Measurements from ENCODE around the gene REXO5.
"Not testable (repeated sequence)": the region's sequence is repeated elsewhere in the genome, so short reads cannot be mapped to it uniquely, and the experiment has no call there.

The REXO5 gene

DNA sequence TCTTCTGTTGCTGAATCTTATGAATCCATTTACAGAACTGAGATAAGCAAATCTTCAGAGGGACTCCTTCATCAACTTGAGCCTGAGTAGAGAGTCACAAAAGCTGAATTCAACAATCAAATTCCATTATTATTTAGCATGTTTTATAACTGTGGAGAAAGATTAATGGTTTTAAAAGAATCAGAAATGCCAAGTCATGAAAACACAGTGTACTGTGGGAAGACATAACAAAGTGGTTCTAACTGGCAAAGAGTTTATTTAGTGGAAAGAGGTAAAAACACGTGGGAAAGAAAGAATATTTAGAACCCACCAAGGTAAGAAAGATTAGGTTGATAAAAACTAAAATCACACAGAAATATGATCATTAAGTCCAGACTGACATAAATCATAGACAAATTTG lies 5.0 kb upstream of the REXO5 start:
- DNase-seq (ENCODE audit: low read depth) = no peak

DNA sequence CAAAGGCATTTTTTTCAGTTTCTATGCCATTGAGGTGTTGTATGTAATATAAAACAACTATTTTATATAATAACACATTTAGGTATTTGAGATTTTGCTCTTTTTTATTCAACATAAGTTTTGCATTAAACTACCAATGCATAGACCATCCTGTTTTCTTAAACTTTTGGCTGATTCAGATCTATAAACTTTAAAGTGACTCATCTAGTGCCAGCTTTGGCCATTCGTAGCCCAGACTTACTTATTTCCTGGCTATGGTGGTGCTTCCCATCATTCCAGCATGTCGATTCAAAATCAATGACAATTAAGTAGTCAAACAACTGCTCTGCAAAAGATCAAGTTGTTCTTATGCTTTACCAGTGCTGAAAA lies 3.2 kb upstream of the REXO5 start:
- no peak for DNase-seq (ENCODE audit: low read depth)

DNA sequence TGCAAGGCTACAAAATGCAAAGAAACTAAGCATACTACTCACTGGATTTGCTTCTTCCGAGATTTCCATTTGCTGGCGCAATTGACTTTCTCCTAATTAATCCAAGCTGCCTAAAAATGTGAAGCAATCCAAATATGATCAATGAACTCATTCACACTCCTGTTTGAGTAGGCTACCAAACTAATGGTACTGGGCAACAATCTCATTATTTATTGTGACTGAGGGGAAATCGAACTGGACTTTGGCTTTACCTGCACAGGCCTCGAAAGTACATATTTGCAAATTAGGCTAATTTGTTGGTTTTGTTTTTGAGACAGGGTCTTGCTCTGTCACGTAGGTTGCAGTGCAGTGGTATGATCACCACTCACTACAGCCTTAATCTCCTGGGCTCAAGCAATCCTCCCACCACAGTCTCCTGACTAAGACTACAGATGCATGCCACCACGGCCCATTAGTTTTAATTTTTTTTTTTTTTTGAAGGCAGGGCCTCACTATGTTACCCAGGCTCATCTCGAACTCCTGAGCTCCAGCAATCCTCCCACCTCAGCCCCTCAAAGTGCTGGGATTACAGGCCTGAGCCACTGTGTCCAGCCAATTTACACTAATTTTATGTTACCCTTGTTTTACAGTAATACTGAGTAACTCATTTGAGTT lies 2.6 kb upstream of the REXO5 start:
- DNase-seq (ENCODE audit: low read depth) = no peak

DNA sequence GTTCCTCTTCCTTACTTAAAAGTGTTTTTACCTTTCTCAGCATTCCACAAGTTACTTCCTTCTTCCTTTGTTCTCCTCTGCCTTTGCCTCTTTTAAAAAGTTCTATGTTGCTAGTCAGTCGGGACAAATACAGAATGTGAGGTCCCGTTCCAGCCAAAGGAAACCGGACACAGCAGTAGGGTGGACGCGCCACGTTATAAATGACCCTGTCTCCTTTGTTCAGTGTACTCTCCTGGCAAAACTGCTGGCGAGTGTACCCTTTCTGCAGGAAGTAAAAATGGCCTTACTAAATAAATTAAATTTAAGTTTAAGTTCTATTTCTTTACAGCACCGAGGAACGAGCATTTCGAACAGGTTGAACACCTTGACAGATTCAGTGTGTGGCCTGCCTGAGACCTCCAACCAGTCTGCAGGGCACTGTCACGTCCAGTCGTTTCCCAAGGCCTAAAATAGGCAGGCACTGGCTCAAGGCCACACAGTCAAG lies 601 bp upstream of the REXO5 start:
- DNase-seq (ENCODE audit: low read depth) = not testable (repeated sequence)

DNA sequence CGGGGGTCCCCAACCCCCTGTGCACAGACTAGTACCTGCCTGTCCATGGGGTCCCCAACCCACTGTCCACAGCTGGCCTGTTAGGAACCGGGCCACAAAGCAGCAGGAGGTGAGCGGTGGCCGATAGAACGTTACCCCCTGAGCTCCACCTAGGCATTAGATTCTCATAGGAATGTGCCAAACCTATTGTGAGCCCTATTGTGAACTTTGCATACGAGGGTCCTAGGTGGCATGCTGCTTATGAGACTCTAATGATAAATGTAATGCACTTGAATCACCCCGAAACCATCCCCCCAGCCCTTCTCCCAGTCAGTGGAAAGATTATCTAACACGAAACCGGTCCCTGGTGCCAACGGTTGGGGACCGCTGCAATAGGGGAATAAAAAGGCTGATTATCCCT lies 1.5 kb downstream of the REXO5 start:
- no peak for DNase-seq (ENCODE audit: low read depth)

DNA sequence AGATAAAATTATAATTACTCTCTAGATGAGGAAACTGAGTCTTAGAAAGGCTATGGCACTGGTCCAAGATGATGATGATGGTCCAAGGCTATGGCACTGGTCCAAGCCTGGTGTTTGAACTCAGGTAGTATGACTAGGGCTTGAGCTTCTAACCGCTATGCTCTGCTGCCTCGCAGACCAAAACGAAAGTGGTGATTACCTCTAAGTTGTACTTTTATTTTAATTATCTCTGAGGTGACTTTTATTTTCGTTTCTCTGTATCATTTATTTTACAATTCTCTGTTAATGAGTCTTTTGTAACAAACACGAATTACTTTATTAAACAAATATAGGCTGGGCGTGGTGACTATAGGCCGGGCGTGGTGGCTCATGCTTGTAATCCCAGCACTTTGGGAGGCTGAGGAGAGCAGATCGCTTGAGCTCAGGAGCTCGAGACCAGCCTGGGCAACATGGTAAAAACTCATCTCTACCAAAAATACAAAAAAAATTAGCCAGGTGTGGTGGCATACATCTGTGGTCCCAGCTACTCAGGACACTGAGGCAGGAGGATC lies 5.6 kb downstream of the REXO5 start:
- DNase-seq (ENCODE audit: low read depth) = no peak

DNA sequence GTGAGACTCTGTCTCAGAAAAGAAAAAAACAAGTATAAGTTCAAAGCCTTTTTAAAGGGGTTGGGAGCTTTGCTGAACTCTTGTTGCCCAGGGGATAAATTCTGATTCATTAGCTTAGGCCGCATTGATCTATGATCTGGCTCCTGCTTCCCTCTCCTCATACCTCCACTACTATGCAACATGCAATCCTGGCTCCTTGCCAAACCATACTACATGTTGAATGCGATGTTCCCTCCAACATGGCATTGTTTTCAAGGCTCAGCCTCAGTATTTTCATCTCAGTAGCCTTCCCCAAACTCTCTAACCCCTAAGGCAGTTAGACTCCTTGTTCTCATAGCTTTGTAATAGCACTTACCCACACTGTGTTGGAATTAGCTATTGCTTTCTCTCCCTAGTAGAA lies 6.2 kb downstream of the REXO5 start:
- no peak for DNase-seq (ENCODE audit: low read depth)

DNA sequence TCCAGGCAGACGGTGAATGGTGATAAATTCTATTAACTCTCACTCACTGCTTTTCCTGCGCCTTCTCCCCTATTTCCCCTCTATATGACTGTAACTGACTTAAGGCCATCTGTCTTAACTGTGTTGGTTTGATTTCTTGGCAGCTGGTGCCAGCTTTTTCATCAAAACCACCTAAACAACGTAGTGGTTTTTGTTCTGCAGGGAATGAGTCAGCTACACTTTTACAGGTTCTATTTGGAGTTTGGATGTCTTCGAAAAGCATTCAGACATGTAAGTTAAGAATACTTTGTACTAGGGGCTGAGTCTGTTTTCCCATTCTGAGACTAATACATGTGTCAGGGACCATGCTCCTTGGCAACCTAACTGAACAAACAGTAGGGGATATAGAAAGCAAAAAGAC lies 8.5 kb downstream of the REXO5 start:
- DNase-seq (ENCODE audit: low read depth) = no peak

DNA sequence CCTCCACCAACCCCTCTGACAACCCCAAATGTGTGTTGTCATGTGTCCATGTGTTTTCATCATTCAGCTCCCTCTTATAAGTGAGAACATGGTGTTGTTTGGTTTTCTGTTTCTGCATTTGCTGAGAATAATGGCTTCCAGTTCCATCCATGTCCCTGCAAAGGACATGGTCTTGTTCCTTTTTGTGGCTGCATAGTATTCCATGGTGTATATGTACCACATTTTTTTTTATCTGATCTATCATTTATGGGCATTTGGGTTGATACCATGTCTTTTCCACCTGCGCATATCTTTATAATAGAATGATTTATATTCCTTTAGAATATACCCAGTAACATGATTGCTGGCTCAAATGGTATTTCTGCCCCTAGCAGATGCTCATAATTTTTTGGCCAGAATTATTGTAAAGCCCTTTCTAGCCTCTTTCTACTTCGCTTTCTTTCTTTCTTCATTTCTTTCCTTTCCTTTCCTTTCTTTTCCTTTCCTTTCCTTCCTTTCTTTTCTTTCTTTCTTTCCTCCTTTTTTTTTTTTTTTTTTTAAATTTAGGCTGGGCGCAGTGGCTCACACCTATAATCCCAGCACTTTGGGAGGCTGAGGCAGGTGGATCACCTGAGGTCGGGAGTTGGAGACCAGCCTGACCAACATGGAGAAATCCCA lies 12.7 kb downstream of the REXO5 start:
- DNase-seq (ENCODE audit: low read depth) = no peak

DNA sequence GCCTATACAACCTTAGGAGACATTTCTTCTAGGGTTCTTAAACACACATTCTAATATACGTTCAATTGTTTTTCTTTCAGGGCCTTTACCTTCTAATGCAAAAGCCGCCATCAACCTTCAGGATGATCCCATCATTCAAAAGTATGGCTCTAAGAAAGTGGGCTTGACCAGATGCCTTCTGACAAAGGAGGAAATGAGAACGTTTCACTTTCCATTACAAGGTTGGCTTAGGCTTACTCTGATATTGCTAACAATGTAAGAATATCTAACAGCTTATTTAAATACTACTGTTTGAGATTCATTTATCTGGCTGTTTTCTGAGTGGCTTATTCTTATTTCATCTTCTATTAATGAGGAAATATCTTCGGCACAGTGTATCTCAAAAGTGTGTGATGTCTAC lies 15.4 kb downstream of the REXO5 start:
- DNase-seq (ENCODE audit: low read depth) = no peak

DNA sequence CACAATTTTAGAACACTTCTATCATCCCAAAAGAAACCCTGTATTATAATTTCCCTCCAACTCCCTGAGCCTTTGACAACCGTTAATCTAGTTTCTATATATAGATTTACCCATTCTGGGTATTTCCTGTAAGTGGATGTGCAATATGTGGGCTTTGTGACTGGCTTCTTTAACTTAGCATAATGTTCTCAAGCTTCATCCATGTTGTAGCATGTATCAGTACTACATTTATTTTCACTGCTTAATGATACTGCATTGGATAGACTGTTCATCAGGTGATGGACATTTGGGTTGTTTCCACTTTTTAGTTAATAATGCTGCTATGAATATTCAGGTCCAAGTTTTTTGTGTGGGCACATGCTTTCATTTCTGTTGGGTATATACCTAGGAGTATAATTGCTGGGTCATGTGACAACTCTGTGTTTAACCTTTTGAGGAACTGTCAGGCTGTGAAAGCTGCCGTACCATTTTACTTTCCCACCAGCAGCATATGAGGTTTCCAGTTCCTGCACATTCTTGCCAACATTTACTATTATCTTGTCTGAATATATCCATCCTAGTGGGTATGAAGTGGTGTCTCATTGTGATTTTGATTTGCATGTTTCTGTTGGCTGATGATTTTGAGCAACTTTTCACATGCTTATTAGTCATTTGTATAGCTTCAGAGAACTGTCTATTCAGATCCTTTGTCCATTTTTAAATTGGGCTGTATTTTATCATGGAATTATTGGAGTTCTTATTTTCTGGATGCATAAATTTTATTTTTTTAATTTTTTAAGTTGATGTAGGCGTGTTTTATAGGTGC lies 16.4 kb downstream of the REXO5 start:
- no peak for DNase-seq (ENCODE audit: low read depth)

DNA sequence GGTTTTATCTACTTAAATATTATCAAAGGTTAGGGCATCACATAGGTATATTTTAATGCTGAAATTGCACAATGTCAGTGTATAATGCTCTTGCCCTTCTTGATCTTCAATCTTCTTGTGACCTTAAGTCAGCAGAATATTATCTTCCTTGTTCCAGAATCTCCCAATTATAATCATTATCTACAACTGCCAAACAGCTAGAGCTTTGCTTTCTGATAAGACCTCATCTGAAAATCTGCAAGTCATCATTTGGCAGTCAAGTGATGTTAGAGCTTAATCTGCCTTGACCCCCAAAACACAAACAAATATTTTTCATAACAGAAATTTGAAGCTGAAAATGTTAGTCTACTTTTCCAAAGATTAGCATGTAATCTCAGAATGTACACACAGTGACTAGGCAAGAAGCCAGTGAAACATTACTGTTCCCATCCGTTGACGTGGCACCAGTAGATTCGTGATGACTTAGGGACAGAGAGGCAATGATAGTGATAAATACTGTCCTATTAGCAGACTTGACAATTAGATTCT lies 19.8 kb downstream of the REXO5 start:
- DNase-seq (ENCODE audit: low read depth) = no peak

DNA sequence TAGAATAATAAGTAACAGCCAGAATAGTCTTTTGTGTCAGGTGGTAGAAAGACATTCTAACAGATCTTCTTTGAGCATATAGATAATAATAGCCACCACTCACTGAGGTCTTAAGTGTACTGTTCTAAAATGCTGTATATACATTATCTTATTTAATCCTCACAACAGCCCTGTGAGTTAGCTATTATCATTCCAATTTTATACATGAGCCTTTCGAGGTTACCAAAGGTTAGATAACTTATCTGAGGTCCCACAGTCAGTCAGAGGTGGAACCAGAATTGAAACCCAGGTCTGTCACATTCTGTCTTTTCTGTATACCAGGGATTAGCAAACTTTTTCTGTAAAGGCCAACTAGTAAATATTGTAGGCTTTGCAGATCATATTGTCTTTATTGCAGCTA lies 23.2 kb downstream of the REXO5 start:
- no peak for DNase-seq (ENCODE audit: low read depth)

DNA sequence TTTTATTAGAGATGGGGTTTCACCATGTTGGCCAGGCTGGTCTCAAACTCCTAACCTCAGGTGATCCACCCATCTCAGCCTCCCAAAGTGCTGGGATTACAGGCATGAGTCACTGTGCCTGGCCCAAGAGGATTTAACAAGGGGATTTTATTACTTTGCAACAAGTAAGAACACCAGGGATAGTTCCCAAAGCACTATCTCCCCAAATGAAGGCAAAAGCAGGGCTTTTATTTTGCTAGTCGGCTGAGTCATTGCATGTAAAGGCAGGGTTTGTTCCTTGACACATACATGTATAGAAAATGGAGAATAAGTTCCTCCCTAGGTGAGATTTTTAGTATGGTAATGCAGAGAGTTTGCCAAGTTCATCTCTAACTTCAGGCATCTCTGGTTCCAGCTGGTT lies 24.0 kb downstream of the REXO5 start:
- DNase-seq (ENCODE audit: low read depth) = no peak

DNA sequence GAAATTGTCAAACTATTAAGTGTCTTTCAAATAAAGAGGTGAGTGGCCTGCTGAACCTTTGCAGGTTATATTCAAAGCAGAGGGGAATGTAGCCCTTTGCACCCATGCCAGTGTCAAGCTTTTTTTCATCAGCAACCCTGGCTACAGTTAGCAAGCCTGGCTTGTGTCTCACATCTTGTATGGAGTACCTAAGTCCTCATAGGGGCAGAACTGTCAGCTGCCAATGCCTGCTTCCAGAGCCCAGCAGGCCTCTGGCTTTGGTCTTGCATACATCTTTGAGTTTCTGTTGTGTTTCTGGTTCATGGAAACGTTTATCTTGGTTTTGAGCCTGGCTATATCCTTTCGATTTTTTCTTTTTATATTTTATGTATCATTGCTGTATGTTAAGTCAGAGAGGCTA lies 26.8 kb downstream of the REXO5 start:
- DNase-seq (ENCODE audit: low read depth) = no peak

DNA sequence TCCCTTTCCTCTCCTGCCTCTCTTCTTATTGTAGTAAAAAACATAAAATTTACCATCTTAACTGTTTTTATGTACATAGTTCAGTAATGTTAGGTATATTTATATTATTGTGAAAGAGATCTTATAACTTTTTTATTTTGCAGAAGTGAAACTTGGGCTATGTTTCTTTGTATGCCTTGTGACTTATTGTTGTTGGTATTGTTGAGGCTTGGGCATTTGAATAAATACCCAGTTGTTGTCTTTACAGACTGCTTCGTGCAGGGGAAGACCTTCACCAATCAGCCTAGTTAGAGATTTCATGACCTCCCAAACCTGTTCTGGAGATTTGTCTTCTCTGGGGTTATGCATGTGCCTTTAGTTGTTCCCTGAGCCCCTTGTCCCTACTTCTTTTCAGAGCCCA lies 31.9 kb downstream of the REXO5 start:
- no peak for DNase-seq (ENCODE audit: low read depth)

DNA sequence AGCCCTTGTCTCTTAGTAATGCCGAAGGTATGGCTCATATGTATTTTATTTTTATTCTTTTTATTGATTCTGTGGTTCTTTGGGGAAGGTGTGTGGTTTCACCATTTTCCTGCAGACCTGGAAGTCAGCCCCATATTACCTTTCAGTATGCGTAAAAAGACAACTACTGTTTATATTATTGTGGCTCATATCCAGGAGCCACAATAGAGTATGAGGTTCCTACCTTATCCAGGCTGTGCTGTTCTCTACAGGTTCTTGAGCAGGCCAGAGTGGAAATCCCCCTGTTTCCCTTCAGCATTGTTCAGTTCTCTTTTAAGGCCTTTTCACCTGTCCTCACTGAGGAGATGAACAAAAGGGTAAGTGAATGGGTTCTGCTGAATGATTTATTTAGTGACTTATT lies 33.2 kb downstream of the REXO5 start:
- DNase-seq (ENCODE audit: low read depth) = no peak

DNA sequence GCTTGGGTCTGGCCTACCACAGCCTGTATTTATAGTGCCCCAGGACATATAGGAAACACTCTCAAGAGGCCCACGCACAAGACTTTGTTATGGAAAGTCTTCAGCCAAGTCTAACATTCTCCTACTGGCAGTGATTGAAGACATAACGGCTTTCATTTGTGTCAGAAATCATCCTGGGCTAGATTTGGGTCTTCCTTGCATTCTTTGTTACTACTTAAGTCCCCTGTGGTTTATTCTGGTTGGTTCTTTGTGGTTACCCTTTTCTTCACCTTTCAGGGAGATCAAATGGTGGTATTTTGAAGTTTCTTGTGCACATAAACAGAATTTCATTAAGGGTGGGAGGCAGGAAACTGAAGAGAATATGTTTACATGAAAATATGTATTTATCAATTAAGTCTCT lies 37.7 kb downstream of the REXO5 start:
- no peak for DNase-seq (ENCODE audit: low read depth)

DNA sequence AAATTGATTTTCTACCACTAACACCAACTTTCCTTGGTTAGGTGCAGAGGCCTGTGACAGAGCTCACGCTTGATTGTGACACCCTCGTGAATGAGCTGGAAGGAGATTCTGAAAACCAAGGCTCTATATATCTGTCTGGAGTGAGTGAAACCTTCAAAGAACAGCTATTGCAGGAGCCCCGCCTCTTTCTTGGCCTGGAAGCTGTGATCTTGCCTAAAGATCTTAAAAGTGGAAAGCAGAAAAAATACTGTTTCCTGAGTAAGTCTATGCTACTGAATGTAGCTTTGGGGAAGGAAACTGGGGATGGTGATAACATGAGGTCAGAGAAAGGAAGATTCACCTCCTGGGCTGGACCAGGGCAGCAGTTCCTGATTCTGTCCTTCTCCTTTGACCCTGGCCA lies 38.3 kb downstream of the REXO5 start:
- no peak for DNase-seq (ENCODE audit: low read depth)

DNA sequence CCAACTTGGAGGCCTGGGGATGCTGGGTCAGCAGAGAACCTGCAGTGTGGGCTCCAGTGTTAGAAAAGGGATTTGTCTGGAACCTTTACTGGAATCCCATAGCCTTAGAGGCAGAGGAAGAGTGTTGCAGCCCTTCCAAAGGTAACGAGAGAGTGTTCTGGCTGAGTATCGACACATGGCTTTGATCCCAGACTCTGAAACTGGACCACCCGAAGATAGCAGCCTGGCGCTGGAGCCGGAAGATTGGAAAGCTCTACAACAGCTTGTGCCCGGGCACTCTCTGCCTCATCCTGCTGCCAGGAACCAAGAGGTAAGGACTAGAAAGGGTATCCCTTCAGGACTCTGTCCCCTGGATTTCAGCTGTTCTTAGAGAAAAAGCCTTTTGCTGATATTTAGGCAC lies 39.7 kb downstream of the REXO5 start:
- no peak for DNase-seq (ENCODE audit: low read depth)

DNA sequence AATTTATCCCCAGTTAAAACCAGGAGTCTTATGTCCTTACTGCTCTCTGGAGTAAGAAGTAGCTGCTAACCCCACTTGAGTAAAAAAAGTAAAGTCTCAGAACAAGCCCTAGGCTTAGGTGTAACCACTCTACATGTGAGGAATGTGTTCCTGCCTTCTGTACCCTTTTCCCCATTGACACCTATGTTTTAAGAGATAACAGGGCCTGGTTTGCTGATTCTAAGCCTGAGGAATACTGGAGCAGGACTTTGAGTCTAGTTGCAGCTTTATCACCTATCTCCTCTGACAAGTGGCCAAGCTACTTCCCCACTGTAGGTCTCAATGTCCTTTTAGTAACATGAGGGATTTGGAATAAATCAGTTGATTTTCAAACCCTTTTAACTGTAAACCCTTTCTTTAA lies 40.2 kb downstream of the REXO5 start:
- no peak for DNase-seq (ENCODE audit: low read depth)

DNA sequence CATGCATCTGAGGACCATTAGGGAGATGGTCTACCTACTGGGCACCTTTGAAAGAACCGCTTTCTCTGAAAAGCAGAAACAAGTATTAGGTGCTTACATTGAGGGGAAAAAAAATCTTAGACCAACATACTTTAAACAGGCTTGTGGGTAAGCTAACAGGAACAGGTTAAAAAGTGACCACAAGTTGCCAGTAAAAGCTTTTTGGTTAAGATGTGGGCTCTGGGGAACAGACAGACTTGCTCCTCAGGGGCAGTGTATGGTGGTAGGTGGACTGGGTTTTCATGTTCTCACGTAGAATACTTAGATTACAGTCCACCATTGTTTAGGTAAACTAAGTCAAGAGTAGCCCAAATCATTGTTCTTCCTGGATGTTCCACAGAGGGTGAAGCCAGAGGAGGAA lies 41.2 kb downstream of the REXO5 start:
- no peak for DNase-seq (ENCODE audit: low read depth)
